CD14-positive monocyte (primary cell): ENCODE data around the gene UBAP1L. TPM values are rescaled to one million over a fixed set of nuclear protein-coding genes. Genes with fewer than 3 reads are reported as not detected.
"Not testable (repeated sequence)": the region's sequence is repeated elsewhere in the genome, so short reads cannot be mapped to it uniquely, and the experiment has no call there.

Experiments used
- DNase-seq, 3 donors: peaks; one replicate each; pipeline ENCODE4 v3.0.0-alpha.2; 2011 to 2022
- H2AFZ ChIP-seq: 2 replicates; pipeline ENCODE4 v1.6.0; 2012; ENCODE audit warnings: mild to moderate bottlenecking, low read depth, low read length, inconsistent platforms; ENCODE audit not compliant: insufficient read depth, poor library complexity, severe bottlenecking
- H3K27ac ChIP-seq, 2 donors: 1 replicate in 1 of 2; 2 replicates in 1 of 2; pipeline ENCODE4 v1.5.1; 2012 to 2013; ENCODE audit warnings: low read length in 2 of 2, control low read depth in 1 of 2, inconsistent platforms in 1 of 2, low read depth in 1 of 2, mild to moderate bottlenecking in 1 of 2
- H3K27me3 ChIP-seq, 2 donors: one replicate each; pipeline versions ENCODE4 v1.6.0 to v1.6.1; 2011 to 2013; ENCODE audit warnings: low read length in 2 of 2; ENCODE audit not compliant: control insufficient read depth in 2 of 2, insufficient read depth in 2 of 2
- H3K36me3 ChIP-seq, 2 donors: replicated peaks in 1 of 2; 1 replicate in 1 of 2; 2 replicates in 1 of 2; pipeline versions ENCODE4 v1.5.1 to v1.6.1; 2012 to 2013; ENCODE audit warnings: low read length in 2 of 2, control low read depth in 1 of 2, inconsistent platforms in 1 of 2, mild to moderate bottlenecking in 1 of 2; ENCODE audit not compliant: insufficient read depth in 2 of 2, control insufficient read depth in 1 of 2
- H3K4me1 ChIP-seq, 2 donors: 1 replicate in 1 of 2; 2 replicates in 1 of 2; pipeline versions ENCODE4 v1.5.1 to v1.6.1; 2012 to 2013; ENCODE audit warnings: low read length in 2 of 2, control low read depth in 1 of 2, inconsistent platforms in 1 of 2, mild to moderate bottlenecking in 1 of 2, moderate library complexity in 1 of 2; ENCODE audit not compliant: insufficient read depth in 2 of 2, control insufficient read depth in 1 of 2
- H3K4me2 ChIP-seq: replicated peaks from 2 replicates; pipeline ENCODE3; 2012; ENCODE audit warnings: low read length, moderate library complexity, mild to moderate bottlenecking; ENCODE audit not compliant: poor library complexity, severe bottlenecking; ENCODE audit errors: extremely low read depth
- H3K4me3 ChIP-seq, 3 experiments: fragments of 200-600 bp in 1 of 3; sonication (generic) in 1 of 3; replicated peaks in 1 of 3; 1 replicate in 2 of 3; 2 replicates in 1 of 3; pipeline ENCODE4 v1.5.1; 2011 to 2013; ENCODE audit warnings: low read length in 3 of 3, mild to moderate bottlenecking in 3 of 3, control low read depth in 2 of 3, low read depth in 2 of 3, inconsistent platforms in 1 of 3, moderate library complexity in 1 of 3
- H3K79me2 ChIP-seq: 2 replicates; pipeline ENCODE4 v1.6.0; 2012; ENCODE audit warnings: mild to moderate bottlenecking, control low read depth, inconsistent platforms, low read length, moderate library complexity; ENCODE audit not compliant: insufficient read depth
- H3K9ac ChIP-seq: 2 replicates; pipeline ENCODE4 v1.6.0; 2017; ENCODE audit warnings: low read length, mild to moderate bottlenecking; ENCODE audit not compliant: insufficient read depth, poor library complexity, severe bottlenecking
- H3K9me3 ChIP-seq, 2 donors: replicated peaks in 1 of 2; 1 replicate in 1 of 2; 2 replicates in 1 of 2; pipeline versions ENCODE4 v1.5.1 to v1.6.1; 2012 to 2013; ENCODE audit warnings: low read length in 2 of 2, control low read depth in 1 of 2; ENCODE audit not compliant: control insufficient read depth in 1 of 2, insufficient read depth in 1 of 2
- H4K20me1 ChIP-seq: 2 replicates; pipeline ENCODE4 v1.6.0; 2012; ENCODE audit warnings: mild to moderate bottlenecking, low read length, control low read depth, moderate library complexity; ENCODE audit not compliant: insufficient read depth
- H3K27ac Mint-ChIP-seq, 7 donors: one replicate each; pipeline ENCODE4 v1.8.0; 2020; ENCODE audit warnings: mild to moderate bottlenecking in 7 of 7, mixed read lengths in 7 of 7, moderate library complexity in 6 of 7, inconsistent platforms in 2 of 7
- H3K27me3 Mint-ChIP-seq, 3 donors: one replicate each; pipeline ENCODE4 v1.8.0; 2021 to 2022; ENCODE audit warnings: low read depth in 3 of 3, mild to moderate bottlenecking in 3 of 3, mixed read lengths in 3 of 3, moderate library complexity in 3 of 3, inconsistent platforms in 1 of 3
- H3K36me3 Mint-ChIP-seq, 2 donors: one replicate each; pipeline ENCODE4 v1.8.0; 2020; ENCODE audit warnings: mixed read lengths in 2 of 2, inconsistent platforms in 1 of 2, mild to moderate bottlenecking in 1 of 2
- H3K4me1 Mint-ChIP-seq: one replicate; pipeline ENCODE4 v1.8.0; 2020; ENCODE audit warnings: mild to moderate bottlenecking, mixed read lengths
- H3K4me3 Mint-ChIP-seq, 2 donors: one replicate each; pipeline ENCODE4 v1.8.0; 2020; ENCODE audit warnings: mild to moderate bottlenecking in 2 of 2, mixed read lengths in 2 of 2, moderate library complexity in 1 of 2
- H3K9me3 Mint-ChIP-seq, 7 donors: one replicate each; pipeline ENCODE4 v1.8.0; 2020 to 2022; ENCODE audit warnings: mixed read lengths in 7 of 7, mild to moderate bottlenecking in 6 of 7, moderate library complexity in 6 of 7, inconsistent platforms in 2 of 7
- WGBS: methylation state at CpG from one replicate; pipeline ENCODE4 v1.1.5; 2013; ENCODE audit warnings: missing lambda C conversion rate; ENCODE audit not compliant: insufficient coverage; 5-methylcytosine and 5-hydroxymethylcytosine counted together
- intact Hi-C, 2 donors: fragments of 100-400 bp; cut with micrococcal nuclease; formaldehyde crosslinking; loops; one replicate each; pipeline versions ENCODE4 v1.15.0 to v1.15.1; 2023
- polyA plus RNA-seq, 3 donors: library from polyadenylated mRNA; depleted of rRNA in 1 of 3; unstranded in 2 of 3; stranded (reverse) in 1 of 3; fragments of 300-500 nt in 2 of 3; fragments of >200 nt in 1 of 3; fragmentation: Illumina TruSeq in 2 of 3; gene quantifications; 1 replicate in 2 of 3; 2 replicates in 1 of 3; pipeline ENCODE4 v1.2.3, GENCODE V29; 2012 to 2021
- TF ChIP-seq, protein P1 (sequence below): fragments of 200-600 bp; IDR thresholded peaks from one replicate; pipeline ENCODE4 v1.8.0; 2022; ENCODE audit warnings: antibody characterized with exemption, mild to moderate bottlenecking

Gene UBAP1L
- polyA plus RNA-seq, 3 donors: 4.8 TPM; not detected in 2

DNA sequence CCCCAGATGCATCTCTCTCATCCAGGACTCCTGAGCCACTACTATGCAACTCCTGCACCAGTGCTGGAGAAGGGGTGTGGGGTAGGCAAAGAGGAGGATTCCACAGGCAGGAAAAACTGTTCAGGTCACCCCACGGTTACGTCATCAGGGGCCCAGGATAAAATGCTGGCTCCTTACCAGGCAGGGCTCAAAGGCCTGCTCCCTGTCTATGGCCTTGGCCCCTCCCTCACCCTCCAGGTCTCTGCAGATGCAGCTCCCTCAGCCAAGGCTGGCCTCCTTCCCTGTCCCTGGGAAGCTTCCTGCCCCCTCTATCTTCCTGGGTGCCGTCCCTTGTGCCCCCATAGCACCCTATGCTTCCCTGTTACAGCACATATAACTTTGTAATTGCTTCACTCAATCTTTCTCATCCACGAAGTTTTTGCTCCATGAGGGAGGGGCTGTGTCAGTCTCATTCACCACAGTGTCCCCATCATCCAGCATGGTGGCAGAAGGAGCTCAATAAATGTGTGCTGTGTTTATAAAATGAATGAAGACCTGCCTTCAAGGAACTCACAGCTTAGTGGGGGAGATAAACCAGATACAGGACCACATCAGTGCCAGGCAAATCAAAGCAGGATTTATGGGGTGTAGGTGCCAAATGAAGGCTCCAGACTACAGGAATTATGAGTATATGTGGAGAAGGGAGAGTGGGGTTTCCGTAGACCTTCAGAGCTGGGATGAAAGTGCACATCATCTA lies 19.8 kb downstream of the UBAP1L start:
- WGBS: 84% methylated on average over 4 of the region's 5 CpGs
- Histone ChIP-seq H4K20me1 (no peaks in the 10 kb centered on the region), H3K4me3 (no peak overlapping the region), H3K27ac (no peak overlapping the region), H3K4me2 (no peak overlapping the region), H3K9ac (no peak overlapping the region), H3K36me3 (peaks cover 25 to 37% of the 10 kb centered on the region in 2 donors), H3K79me2 (no peaks in the 10 kb centered on the region), H2AFZ (no peak overlapping the region), H3K9me3 (no peaks in the 10 kb centered on the region), H3K4me1 (no peaks in the 10 kb centered on the region), H3K27me3 (no peaks in the 10 kb centered on the region)
- Mint-ChIP-seq H3K4me1 (no peaks in the 10 kb centered on the region), H3K27ac (no peak overlapping the region), H3K27me3 (peaks cover 0 to 2% (median 2%) of the 10 kb centered on the region in 3 donors), H3K9me3 (no peaks in the 10 kb centered on the region), H3K36me3 (peaks cover 29 to 37% of the 10 kb centered on the region in 2 donors), H3K4me3 (no peak overlapping the region)
- no peak for DNase-seq
- intact Hi-C loops: no loop called here
- TF ChIP-seq, protein P1, sequence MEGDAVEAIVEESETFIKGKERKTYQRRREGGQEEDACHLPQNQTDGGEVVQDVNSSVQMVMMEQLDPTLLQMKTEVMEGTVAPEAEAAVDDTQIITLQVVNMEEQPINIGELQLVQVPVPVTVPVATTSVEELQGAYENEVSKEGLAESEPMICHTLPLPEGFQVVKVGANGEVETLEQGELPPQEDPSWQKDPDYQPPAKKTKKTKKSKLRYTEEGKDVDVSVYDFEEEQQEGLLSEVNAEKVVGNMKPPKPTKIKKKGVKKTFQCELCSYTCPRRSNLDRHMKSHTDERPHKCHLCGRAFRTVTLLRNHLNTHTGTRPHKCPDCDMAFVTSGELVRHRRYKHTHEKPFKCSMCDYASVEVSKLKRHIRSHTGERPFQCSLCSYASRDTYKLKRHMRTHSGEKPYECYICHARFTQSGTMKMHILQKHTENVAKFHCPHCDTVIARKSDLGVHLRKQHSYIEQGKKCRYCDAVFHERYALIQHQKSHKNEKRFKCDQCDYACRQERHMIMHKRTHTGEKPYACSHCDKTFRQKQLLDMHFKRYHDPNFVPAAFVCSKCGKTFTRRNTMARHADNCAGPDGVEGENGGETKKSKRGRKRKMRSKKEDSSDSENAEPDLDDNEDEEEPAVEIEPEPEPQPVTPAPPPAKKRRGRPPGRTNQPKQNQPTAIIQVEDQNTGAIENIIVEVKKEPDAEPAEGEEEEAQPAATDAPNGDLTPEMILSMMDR: no peak

- Histone ChIP-seq H3K27ac (no peak overlapping the region), H2AFZ (no peak overlapping the region), H3K9me3 (no peaks in the 10 kb centered on the region), H3K4me2 (no peak overlapping the region), H4K20me1 (no peaks in the 10 kb centered on the region), H3K27me3 (no peaks in the 10 kb centered on the region), H3K4me3 (no peak overlapping the region), H3K79me2 (no peaks in the 10 kb centered on the region), H3K4me1 (no peaks in the 10 kb centered on the region), H3K9ac (no peak overlapping the region), H3K36me3 (peaks cover 21 to 30% of the 10 kb centered on the region in 2 donors)
- TF ChIP-seq, protein P1: no peak
- Mint-ChIP-seq H3K27ac (peak overlapping the region in 1 of 7 donors; percentile 19), H3K27me3 (peaks cover 0 to 2% (median 2%) of the 10 kb centered on the region in 3 donors), H3K4me3 (no peak overlapping the region), H3K4me1 (no peaks in the 10 kb centered on the region), H3K9me3 (no peaks in the 10 kb centered on the region), H3K36me3 (peaks cover 23 to 31% of the 10 kb centered on the region in 2 donors)
- intact Hi-C loops: no loop called here
- DNase-seq: no peak
- WGBS: 88% methylated on average over 7 of the region's 14 CpGs
Observed at GRCh38 chr15:65094294-65094995, 20.6 kb downstream of the UBAP1L start.

- H3K27ac Mint-ChIP-seq, H3K4me2 ChIP-seq, H3K4me1 Mint-ChIP-seq, H3K9me3 ChIP-seq, H3K27me3 Mint-ChIP-seq, H3K4me1 ChIP-seq, H3K79me2 ChIP-seq, H3K9ac ChIP-seq, intact Hi-C loops, H3K4me3 ChIP-seq, H2AFZ ChIP-seq, H3K27me3 ChIP-seq, H3K4me3 Mint-ChIP-seq, DNase-seq, H3K27ac ChIP-seq, H4K20me1 ChIP-seq, H3K9me3 Mint-ChIP-seq: not testable (repeated sequence)
- over 99% methylated on average over 8 of the region's 13 CpGs for WGBS
- peaks cover 18 to 25% of the 10 kb centered on the region in 2 donors for H3K36me3 Mint-ChIP-seq
- H3K36me3 ChIP-seq: peaks cover 14 to 23% of the 10 kb centered on the region in 2 donors
Observed at GRCh38 chr15:65093793-65094170, 21.2 kb downstream of the UBAP1L start.
